ENCODE measurements around the gene PRRG1.
"Not testable (repeated sequence)": the region's sequence is repeated elsewhere in the genome, so short reads cannot be mapped to it uniquely, and the experiment has no call there.

PRRG1 gene

DNA sequence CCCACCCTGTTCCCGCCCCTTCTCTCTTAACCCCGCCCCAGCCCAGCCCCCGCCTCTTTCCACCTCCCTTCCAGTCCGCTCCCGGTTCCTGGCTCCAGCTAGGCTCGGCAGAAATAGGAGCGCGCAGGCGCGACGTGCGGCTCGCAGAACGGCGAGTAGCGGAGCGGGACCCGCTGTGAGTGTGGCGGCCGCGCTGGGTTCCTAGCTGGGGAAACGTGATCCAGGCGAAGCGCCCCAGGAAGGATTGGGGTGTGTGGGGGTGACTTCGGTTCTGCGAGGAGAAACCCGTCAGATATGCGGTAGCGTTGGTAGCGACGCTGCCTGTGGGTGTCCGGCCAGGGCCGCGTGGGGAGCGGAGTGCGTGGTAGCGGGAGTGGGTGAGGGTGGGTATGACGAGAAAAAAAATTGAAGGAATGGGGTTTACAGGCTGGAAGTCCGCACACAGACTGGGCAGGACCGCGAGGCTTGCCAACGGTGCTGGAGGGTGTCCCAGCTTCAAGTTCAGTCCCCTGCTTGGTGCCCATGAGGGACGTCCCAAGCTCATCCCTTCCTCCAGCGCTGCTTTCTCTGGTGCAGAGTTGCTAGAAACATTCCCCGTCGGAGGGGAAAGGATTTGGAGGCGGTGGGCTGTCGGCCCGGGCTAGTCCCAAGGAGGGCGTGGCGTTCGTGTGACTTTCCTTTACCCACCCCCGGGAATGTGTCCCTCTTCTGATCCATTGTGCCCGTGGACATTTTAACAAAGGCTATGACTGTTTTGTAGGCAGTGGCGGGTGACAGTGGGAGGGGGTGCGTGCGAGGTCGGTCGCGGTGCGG, at the start of gene PRRG1:
TSS of gene PRRG1 (plus strand) at position 144 of the 813 bp plus-strand sequence. CDS start 56,886 bp downstream, outside the sequence.
- DNase-seq (ENCODE audit: low read depth), result no peak

DNA sequence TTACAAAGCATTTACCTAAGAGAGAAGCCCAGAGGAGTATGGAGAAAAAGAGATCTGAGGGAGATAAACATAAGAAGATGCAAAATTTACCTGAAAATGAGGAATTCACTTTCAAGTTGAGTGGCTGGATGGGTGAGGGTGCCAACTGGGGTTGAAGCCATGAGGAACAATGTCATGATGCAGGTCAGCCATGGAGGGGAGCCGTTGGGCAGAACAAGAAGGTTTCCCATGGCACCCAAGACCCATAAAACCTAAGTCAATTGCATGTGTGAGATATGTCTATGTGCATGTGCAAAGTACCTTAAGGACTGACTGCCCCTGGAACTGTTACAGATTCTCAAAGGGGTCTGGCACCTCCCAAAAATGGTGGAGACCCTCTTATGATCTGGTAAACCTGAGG, 46.6 kb upstream of the PRRG1 start:
- no peak for DNase-seq (ENCODE audit: low read depth)

DNA sequence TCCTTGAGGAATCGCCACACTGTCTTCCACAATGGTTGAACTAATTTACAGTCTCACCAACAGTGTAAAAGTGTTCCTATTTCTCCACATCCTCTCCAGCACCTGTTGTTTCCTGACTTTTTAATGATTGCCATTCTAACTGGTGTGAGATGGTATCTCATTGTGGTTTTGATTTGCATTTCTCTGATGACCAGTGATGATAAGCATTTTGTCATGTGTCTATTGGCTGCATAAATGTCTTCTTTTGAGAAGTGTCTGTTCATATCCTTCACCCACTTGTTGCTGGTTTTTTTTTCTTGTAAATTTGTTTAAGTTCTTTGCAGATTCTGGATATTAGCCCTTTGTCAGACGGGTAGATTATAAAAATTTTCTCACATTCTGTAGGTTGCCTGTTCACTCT, 43.9 kb upstream of the PRRG1 start:
- DNase-seq (ENCODE audit: low read depth), result not testable (repeated sequence)

DNA sequence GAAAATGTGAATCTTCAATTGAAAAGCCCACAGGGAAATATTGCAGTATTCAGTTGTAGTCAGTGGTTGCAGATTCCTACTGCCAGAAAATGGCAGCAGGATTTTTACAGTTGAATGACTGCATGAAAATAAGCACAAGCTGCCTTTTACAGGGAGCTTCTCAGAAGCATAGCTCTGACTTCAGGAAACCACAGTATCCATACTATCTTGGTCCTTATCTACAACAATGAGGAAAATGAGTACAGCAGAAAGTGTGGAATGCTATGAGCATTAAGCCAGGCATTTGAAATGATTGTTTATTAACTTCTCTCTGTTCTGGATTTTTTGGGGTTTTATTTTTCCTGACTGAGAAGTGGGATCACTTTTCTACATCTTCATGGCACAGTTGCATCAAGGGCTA, 34.6 kb upstream of the PRRG1 start:
- no peak for DNase-seq (ENCODE audit: low read depth)

DNA sequence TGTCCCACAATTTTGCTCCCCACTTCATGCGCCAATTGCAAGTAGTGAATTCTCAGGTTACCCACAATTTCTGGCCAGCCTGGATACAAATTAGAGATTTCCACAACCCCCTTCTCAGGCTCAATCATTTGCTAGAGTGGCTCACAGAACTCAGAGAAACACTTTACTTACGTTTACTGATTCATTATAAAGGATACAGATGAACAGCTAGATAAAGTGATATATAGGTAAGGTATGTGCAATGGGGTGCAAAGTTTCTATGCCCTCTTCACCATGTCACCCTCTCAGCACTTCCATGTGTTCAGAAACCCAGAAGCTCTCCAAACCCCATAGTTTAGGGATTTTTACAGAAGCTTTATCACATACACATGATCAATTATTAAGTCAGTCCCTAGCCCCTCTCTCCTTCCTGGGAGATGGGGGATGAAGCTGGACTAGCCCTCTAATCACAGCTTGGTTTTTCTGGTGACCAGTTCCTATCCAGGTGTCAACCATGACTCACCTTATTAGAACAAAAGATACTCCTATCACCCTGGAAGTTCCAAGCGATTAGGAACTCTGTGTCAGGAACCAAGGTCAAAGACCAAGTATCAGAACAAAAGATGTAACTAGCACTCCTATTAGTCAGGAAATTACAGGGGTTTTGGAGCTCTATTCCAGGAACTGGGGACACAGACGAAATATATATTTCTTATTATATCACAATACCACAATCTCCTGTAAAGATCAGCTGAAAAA, 33.5 kb upstream of the PRRG1 start:
- DNase-seq (ENCODE audit: low read depth), result no peak

DNA sequence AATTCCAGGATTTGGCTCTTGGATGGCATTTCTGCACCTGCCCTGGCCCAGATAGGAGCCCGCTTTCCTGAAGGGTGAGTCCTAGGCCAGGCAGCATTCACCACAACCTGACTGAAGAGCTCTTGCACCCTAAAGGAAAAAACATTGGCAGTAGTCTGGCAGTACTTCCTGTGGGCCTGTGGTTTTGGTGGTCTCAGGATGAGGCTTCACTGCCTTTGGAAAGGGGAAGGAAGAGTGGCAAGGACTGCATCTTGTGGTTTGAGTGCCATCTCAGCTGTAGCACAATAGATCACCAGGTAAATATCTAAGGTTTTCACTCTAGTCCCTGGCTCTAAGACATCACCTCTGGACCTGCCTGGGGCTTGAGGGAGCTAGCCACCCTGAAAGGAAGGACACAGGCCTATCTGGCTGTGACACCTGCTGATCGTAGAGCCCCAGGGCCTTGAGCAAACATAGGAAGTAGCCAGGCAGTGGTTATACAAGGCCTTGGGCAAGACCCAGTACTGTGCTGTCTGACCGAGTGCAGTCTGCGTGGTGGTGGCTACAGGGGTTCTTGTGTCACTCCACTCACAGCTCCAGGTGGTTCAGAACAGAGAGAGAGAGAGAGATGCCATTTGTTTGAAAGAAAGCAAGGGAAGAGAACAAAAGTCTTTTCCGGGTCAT, 28.5 kb upstream of the PRRG1 start:
- no peak for DNase-seq (ENCODE audit: low read depth)

DNA sequence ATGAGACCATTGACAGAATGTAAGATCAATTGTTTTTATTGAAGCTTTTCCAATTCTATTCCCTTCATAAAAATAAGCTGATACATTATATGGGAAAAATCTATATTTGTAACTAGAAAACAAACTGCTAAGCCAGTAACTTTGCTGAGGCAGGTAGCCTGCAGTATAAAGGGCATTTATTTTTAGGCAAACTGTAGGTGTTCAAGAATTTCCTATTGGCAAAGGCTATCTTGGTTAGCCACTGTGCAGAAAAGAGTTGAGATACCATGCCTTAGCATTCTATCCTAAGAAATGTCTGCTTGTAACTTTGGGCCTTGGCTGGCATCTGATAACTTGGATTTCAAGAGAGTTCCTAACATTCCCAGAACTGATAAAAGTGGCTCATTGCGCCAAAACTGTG, 18.5 kb upstream of the PRRG1 start:
- DNase-seq (ENCODE audit: low read depth), result no peak

DNA sequence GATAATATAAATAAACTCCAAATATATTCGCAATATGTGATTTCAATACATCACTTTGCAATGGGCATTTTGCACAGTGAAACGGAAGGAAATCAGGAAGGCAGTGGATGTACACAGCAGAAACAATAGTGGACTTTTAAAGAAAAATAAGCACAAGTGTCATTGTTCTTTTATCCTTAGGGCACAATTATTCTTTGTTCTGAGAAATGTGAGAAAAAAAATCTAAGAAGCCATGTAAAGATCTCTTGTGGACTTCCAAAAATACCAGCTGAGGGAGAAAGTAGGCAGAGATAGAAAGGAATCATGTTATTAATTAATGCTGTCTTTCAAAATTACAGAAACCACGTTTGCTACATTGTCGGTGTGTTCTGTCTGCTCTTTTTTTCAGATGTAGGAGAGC, 17.6 kb upstream of the PRRG1 start:
- DNase-seq (ENCODE audit: low read depth), result no peak

DNA sequence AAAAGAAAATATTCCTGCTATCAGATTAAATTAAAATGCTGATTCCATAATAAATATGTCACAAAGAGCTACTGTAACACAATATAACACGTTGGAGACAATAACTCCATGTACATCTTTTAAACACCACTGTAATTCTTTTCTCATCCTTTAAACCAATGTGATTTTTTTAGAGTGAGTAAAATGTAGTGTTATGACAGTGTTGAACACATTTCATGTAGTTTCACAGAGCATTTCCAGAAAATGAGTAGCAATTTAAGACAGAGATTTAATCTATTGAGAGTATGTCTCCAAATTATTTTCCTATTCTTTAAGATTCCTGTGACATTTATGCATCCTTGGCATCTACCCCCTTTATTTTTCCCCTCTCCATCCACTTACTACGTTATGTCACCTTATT, 17.1 kb upstream of the PRRG1 start:
- no peak for DNase-seq (ENCODE audit: low read depth)

DNA sequence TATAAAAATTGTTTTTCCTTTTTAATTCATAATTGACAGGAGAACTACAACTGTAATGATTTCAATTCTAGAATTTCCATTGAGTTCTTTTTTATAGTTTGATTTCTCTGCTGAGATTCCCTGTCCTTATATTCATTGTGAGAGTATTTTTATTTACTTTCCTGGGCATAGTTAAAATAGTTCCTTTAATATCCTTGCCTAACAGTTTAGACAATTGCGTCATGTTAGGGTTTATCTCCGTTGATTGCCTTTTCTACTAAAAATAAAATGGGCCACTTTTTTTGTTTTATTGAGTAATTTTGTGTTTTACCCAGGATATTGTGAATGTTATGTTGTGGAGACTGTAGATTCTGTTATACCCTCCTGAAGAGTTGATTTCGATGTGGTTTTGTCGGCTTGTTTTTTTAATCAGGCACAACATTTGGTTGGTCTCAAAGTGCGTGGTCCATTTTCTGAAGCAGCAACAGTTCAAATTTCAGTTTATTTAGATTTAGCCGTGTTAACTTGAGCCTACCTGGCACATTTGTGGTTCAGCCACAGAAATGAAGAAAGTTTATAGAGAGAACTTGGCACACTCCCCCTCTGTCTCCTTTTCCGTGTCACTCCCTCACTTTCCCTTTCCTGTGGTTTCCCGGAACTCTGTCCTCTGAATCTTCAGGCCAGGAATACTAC, 16.0 kb upstream of the PRRG1 start:
- no peak for DNase-seq (ENCODE audit: low read depth)

DNA sequence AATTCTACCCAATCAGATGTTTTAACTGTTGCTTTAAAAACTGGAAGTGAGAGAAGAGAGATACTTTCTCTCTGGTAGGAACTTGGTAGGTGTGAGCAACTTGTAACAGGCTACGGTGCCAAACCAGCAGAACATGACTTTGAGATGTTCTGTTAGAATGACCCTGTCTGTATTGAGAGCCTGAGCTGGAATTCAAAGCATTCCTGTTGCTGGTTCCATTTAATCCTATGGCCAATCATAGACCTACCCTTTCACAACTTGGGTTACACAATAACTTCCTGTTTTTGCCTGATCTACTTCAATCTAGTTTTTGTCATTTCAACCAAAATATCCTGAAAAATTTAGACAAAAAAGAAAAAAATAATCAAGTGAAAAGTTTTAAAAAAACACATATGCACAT, 1.7 kb upstream of the PRRG1 start:
- no peak for DNase-seq (ENCODE audit: low read depth)

DNA sequence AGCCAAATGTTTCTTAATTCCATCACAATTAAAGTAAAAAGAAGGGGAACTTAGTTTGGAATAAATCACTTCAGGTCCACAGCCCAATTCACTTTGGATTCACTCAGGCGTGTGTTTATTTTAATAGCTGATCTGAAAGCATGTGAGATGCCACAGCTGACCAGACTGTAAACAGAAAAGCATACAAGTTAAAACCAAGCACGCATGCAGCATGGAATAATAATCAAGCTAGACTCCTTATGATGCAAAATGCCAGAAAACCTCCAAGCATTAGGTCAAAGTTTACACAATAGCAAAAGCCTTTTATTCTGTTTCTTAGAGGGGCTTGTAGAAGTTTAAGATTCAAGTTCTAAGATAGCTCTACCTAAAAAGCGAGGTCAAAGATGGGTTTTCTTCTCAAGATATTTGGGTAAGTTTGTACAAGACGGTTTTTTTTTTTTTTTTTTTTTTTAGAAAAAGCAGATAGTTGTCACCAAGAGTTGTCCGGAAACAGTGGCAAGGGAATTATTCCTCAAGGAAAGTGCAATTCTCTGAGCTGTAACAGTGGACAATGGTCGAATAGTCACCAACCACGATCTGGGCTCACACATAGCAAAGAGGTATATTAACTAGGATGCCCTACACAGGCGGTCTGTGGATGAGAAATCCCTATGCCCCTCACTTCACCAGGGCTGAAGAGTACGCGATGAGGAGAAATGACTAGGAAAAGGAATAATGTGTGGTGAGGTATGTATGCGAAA, 763 bp upstream of the PRRG1 start:
- DNase-seq (ENCODE audit: low read depth), result no peak

DNA sequence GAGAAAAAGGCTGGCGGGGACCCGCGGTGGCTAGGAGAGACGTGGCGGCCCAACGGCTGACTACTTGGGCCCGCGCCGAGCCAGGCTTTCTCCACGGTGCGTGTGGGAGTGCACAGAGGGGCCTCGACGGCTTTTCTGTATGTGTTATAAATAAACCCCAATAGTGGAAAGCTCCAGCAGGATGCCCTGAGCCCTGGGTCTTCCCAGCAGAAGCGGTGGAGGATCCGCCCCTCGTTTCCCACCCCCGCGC, 268 bp upstream of the PRRG1 start:
- DNase-seq (ENCODE audit: low read depth), result no peak

DNA sequence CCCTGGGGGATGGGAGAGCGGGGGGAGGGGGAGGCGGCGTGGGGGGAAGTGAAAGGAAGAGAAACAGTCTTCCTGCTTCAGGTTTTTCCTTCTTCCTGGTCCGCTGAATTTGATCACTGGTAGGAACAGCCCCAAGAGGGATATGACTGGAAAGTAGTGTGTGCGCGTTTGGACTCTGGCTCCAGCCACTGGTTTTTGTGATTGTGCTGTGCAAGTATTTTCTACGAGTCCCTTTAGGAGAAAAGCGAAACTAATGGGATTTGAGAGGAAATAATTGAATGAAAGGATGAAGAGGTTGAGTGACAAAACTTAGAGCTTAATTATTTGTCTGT, 836 bp downstream of the PRRG1 start:
- DNase-seq (ENCODE audit: low read depth), result no peak

DNA sequence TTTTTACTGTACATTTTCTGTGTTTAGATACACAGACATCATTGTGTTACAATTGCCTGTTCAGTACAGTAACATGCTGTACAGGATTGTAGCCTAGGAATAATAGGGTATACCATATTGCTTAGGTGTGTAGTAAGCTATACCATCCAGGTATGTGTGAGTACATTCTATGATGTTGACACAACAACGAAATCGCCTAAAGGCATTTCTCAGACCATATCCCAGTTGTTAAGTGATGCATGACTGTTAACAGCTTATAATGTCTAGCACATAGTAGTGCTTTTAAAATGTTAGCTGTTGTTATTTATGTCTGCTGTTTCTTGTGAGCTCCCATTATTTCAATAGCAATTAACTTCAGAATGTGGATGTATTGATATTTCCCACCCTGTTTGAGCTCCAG, 4.5 kb downstream of the PRRG1 start:
- no peak for DNase-seq (ENCODE audit: low read depth)

DNA sequence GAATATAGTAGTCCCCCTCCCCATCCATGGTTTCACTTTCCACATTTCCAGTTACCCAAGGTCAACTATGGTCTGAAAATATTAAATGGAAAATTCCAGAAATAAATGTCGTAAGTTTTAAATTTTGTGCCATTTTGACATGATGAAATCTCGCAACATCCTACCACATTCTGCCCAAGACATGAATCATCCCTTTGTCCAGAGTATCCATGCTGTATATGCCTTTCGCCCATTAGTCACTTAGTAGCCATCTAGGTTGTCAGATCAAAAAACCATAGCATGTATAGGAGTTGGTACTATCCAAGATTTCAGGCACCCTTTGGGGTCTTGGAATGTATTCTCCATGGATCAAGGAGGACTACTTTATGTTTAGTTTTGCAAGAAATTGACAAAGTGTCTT, 8.3 kb downstream of the PRRG1 start:
- no peak for DNase-seq (ENCODE audit: low read depth)

DNA sequence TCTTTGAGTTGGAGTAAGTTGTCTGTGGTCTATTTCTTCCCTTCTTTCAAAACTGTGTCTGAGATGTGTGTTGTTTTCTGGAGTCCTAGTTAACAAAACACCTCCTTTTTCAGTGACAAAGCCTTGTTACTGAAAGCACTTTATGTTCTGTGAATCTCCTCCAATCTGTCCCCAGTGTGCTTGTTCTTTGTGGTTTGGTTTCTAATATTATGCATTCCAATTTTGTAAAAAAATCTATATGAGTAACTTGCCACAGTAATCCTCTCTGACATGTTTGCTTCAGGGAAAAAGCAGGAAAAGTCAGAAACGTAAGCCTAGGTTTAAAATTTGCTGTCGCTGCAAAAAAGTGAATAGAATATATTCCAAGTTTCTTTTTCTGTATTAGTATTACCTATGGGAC, 12.4 kb downstream of the PRRG1 start:
- no peak for DNase-seq (ENCODE audit: low read depth)

DNA sequence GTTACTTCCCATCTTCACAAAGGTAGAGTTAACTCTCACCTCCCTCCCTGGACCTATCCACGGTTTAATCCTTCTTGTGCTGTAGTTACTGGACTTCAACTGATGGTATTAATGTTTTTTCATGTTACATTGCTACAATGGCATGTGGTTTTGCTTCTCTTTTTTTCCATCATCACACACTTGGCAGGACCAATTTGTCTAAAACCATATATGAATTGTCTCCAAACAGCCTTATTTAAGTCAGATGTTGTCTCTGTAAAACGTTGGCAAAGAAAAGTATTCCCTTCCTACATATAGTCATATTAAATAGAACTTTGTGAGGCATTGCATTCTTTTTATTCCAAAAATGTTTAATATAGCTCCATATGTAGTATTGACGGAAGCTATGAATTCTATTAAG, 15.5 kb downstream of the PRRG1 start:
- DNase-seq (ENCODE audit: low read depth), result no peak

DNA sequence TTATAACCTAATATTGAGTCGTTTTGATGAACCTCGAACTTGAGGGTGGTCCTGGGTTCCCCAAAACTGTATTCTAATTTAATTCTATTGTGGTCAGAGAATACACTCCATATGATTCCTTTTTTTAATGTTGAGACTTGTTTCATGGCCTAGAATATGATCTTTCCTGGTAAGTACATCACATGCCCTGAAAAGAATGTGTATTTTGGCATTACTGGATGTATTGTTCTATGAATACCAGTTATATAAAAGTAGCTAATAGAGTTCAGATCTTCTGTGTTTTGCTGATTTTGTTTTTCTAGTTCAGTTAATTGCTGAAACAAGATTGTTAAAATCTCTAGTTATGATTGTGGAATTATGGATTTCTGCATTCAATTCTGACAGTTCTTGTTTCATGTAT, 18.8 kb downstream of the PRRG1 start:
- no peak for DNase-seq (ENCODE audit: low read depth)

DNA sequence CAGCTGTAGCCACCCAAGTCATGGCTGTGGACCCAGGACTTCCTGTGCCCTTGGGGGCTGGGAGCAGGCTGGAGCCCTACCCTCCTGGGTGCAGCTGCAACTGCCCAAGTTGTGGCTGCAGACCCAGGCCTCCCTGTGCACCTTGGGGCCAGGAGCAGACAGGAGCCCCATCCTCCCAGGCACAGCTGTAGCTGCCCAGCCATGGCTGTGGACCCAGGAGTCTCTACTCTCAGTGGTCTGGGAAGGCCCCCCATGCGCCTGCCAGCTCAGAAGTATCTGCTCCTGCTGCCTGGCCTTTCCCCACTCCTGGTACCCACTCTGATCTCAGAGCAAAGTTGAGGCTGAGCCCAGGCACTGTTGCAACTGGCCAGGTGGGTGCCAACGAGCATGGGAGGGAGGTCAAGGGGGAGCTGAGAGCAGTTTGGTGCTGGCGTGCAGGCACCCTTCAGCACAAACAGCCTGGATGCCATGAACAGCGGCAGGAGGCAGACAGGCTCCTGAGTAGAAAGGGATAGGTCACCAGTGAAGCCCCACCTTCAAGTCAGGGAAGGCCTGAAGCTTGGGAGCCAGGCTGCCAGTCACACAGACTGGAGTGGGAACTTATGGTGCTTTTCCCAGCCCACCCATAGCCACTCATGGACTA, 21.5 kb downstream of the PRRG1 start:
- DNase-seq (ENCODE audit: low read depth), result no peak

DNA sequence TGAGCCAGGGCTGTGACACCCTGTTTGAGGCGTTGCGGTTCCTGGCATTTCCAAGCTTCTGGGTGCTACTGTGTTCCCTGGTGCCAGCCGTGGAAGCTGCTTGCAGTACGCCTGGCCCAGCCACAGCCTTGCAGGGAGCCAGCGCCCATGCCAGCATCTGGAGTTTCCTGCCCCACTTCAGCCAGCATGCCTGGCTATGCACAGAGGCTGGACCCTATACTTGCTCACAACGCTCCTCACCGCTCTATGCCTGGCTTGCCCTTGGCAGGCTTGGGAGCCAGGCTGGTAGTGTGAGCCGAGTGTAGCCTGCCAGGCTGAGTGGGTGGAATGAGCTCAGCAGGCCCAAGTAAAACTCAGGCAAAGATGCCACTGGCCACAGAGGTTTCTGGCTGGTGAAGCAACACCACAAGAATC, 22.4 kb downstream of the PRRG1 start:
- no peak for DNase-seq (ENCODE audit: low read depth)

DNA sequence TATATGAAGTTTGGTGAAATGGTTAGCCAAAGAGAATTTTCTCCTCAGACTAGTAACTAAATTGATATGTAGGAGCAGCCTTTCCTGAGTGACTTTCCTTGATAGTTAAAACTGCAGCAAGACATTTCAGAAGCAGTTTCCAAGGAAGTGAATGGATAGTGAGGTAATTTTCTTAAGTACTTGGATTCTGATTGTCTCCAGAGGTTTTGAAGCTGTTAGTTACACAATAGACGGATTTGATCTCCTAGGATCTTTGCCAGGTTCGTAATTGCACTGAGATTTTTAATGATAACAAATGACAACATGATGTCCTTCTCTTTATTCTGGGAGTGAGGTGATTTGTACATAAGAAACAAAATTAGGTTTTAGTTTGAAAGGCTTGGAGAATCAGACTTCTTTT, 29.2 kb downstream of the PRRG1 start:
- no peak for DNase-seq (ENCODE audit: low read depth)

All from stimulated activated CD8-positive, alpha-beta memory T cell treated with anti-CD3 and anti-CD28 coated beads, Interleukin-12 subunit alpha, Interleukin-12 subunit beta, amount 100 ng/mL, for 4 hours (primary cell).